ENCODE results near the gene TTLL11. TPM values are rescaled to one million over a fixed set of nuclear protein-coding genes. Genes with fewer than 3 reads are reported as not detected.

The TTLL11 gene
- total and polyA plus RNA-seq, 4 donors: 3.6 to 7.8 (median 5.9) TPM

GRCh38 chr9:121912812-121913627 lies 180.1 kb downstream of the TTLL11 start:
- H3K4me1 ChIP-seq (ENCODE audit: control insufficient read depth in 5 of 5, insufficient read depth in 5 of 5, low read length in 5 of 5): peaks cover 0 to 3% (median 0%) of the 10 kb centered on the region in 5 donors
- H3K27ac ChIP-seq (ENCODE audit: low read depth in 1 of 2, low read length in 1 of 2): no peak overlapping the region
- peaks cover 0 to 4% (median 0%) of the 10 kb centered on the region in 4 donors for H3K36me3 ChIP-seq (ENCODE audit: control insufficient read depth in 4 of 4, insufficient read depth in 4 of 4, low read length in 4 of 4)
- TF ChIP-seq CTCF (IDR thresholded peaks at IDR 0.05; ENCODE audit: control extremely low read depth, extremely low read depth): no peak
- ATAC-seq (ENCODE audit: insufficient read depth, low FRiP score) (no peak), DNase-seq (no peak)
- 51 to 66% methylated on average over 4 of the region's 4 CpGs for WGBS, 2 donors
- no peak overlapping the region for H3K4me3 ChIP-seq
- no peaks in the 10 kb centered on the region for H3K27me3 ChIP-seq (ENCODE audit: control insufficient read depth in 3 of 3, insufficient read depth in 3 of 3, low read length in 2 of 3)
- no peaks in the 10 kb centered on the region for H3K9me3 ChIP-seq (ENCODE audit: control insufficient read depth in 4 of 4, insufficient read depth in 3 of 4, low read length in 3 of 4)
- H3K9ac ChIP-seq (ENCODE audit: insufficient read depth in 1 of 2, low read length in 2 of 2): no peak overlapping the region

GRCh38 chr9:121910491-121911040 lies 182.5 kb downstream of the TTLL11 start:
- ATAC-seq (ENCODE audit: insufficient read depth, low FRiP score): no peak
- Histone ChIP-seq H3K27ac (ENCODE audit: low read depth in 1 of 2, low read length in 1 of 2) (no peak overlapping the region), H3K27me3 (ENCODE audit: control insufficient read depth in 3 of 3, insufficient read depth in 3 of 3, low read length in 2 of 3) (no peaks in the 10 kb centered on the region), H3K4me1 (ENCODE audit: control insufficient read depth in 5 of 5, insufficient read depth in 5 of 5, low read length in 5 of 5) (peaks cover 0 to 3% (median 0%) of the 10 kb centered on the region in 5 donors), H3K36me3 (ENCODE audit: control insufficient read depth in 4 of 4, insufficient read depth in 4 of 4, low read length in 4 of 4) (no peaks in the 10 kb centered on the region), H3K9me3 (ENCODE audit: control insufficient read depth in 4 of 4, insufficient read depth in 3 of 4, low read length in 3 of 4) (no peaks in the 10 kb centered on the region), H3K4me3 (no peak overlapping the region), H3K9ac (ENCODE audit: insufficient read depth in 1 of 2, low read length in 2 of 2) (no peak overlapping the region)
- DNase-seq: no peak
- no peak for TF ChIP-seq CTCF (IDR thresholded peaks at IDR 0.05; ENCODE audit: control extremely low read depth, extremely low read depth)
- WGBS, 2 donors: 30 to 68% methylated on average over 4 of the region's 4 CpGs

DNA sequence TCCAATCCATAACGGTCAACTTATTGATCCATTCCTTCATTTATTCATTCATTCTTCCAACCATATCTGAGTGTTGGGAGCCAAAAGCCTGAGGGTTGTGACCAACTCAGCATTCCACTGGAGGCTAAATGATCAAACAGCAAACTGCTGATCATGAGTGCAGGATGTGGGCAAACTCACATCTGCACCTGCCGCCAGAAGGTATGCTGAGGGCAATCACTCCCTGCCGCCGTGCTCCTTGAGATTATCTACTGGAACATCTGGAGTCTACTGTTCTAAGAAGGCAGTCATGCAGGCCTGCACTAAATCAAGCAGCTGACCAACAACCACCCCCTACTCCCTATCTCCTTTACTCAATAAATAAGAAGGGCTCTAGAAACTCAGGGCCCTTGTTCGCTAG lies 184.0 kb downstream of the TTLL11 start:
- H3K36me3 ChIP-seq (ENCODE audit: control insufficient read depth in 4 of 4, insufficient read depth in 4 of 4, low read length in 4 of 4): no peaks in the 10 kb centered on the region

More for the DNA sequence above, 184.0 kb downstream of the TTLL11 start:
- 72 to 75% methylated on average over 5 of the region's 5 CpGs for WGBS, 2 donors
- Histone ChIP-seq H3K4me3 (no peak overlapping the region), H3K9me3 (ENCODE audit: control insufficient read depth in 4 of 4, insufficient read depth in 3 of 4, low read length in 3 of 4) (no peaks in the 10 kb centered on the region), H3K27ac (ENCODE audit: low read depth in 1 of 2, low read length in 1 of 2) (no peak overlapping the region), H3K9ac (ENCODE audit: insufficient read depth in 1 of 2, low read length in 2 of 2) (no peak overlapping the region), H3K27me3 (ENCODE audit: control insufficient read depth in 3 of 3, insufficient read depth in 3 of 3, low read length in 2 of 3) (no peaks in the 10 kb centered on the region), H3K4me1 (ENCODE audit: control insufficient read depth in 5 of 5, insufficient read depth in 5 of 5, low read length in 5 of 5) (peaks cover 0 to 2% (median 0%) of the 10 kb centered on the region in 5 donors)
- no peak for TF ChIP-seq CTCF (IDR thresholded peaks at IDR 0.05; ENCODE audit: control extremely low read depth, extremely low read depth)
- ATAC-seq (ENCODE audit: insufficient read depth, low FRiP score) (no peak), DNase-seq (no peak)
